Endothelial cell of umbilical vein (primary cell): Measurements from ENCODE around the gene CCDC88B. TPM values are rescaled to one million over a fixed set of nuclear protein-coding genes. Genes with fewer than 3 reads are reported as not detected.

Experiments
- BruUV-seq: library from RNA; stranded (reverse); fragments of 400-500 nt; replicated peaks from 2 replicates; lab custom pipeline; 2021; lab: Mats Ljungman, UMichigan
- CTCF ChIA-PET: fragments of 300-600, 350-600 bp; sonication (Branson Sonifier 250); formaldehyde crosslinking; loops from one replicate; lab custom pipeline; 2021; ENCODE audit warnings: antibody characterized with exemption, inconsistent platforms; lab: Charles Lee
- POLR2A ChIA-PET: fragments of 300-600, 350-600 bp; sonication (Branson Sonifier 250); formaldehyde crosslinking; loops from one replicate; lab custom pipeline; 2021; ENCODE audit warnings: antibody characterized with exemption, inconsistent platforms; lab: Charles Lee
- DNase-seq: peaks from one replicate; pipeline ENCODE4 v3.0.0-alpha.2; 2011; ENCODE audit warnings: low read depth, low spot score
- FAIRE-seq: peaks from 2 replicates; lab custom pipeline; 2011; peaks lifted over from hg19 to GRCh38; lab: Jason Lieb, UNC
- H2AFZ ChIP-seq: 2 replicates; pipeline ENCODE4 v1.6.0; 2012; ENCODE audit warnings: low read depth, low read length, control low read depth, inconsistent platforms
- H3K27ac ChIP-seq: 2 replicates; pipeline ENCODE4 v1.5.1; 2011; ENCODE audit warnings: low read depth, mild to moderate bottlenecking, control low read depth, low read length, moderate library complexity; ENCODE audit not compliant: insufficient read depth
- H3K27me3 ChIP-seq, 2 experiments: 2 replicates each; pipeline versions ENCODE4 v1.6.0 to v1.6.1; 2011; ENCODE audit warnings: low read length in 2 of 2, mixed read lengths in 1 of 2; ENCODE audit not compliant: control insufficient read depth in 2 of 2, insufficient read depth in 2 of 2
- H3K36me3 ChIP-seq, 2 experiments: 2 replicates in 1 of 2; 3 replicates in 1 of 2; pipeline ENCODE4 v1.5.1; 2011; ENCODE audit warnings: low read length in 2 of 2, mild to moderate bottlenecking in 1 of 2, moderate library complexity in 1 of 2; ENCODE audit not compliant: control insufficient read depth in 2 of 2, insufficient read depth in 2 of 2; ENCODE audit errors: extremely low read depth in 1 of 2
- H3K4me1 ChIP-seq: 3 replicates; pipeline ENCODE4 v1.5.1; 2011; ENCODE audit warnings: mild to moderate bottlenecking, low read length; ENCODE audit not compliant: control insufficient read depth, insufficient read depth; ENCODE audit errors: extremely low read depth
- H3K4me2 ChIP-seq: 2 replicates; pipeline ENCODE4 v1.6.1; 2011; ENCODE audit warnings: low read length, control low read depth, mixed read lengths; ENCODE audit not compliant: insufficient read depth
- H3K4me3 ChIP-seq, 3 experiments: fragments of 200-600 bp in 1 of 3; sonication (generic), shearing (Covaris generic) in 1 of 3; replicated peaks in 1 of 3; 2 replicates each; pipeline ENCODE4 v1.5.1; 2011 to 2016; ENCODE audit warnings: control low read depth in 3 of 3, low read length in 3 of 3, mild to moderate bottlenecking in 2 of 3, inconsistent platforms in 1 of 3, low read depth in 1 of 3, moderate library complexity in 1 of 3; ENCODE audit not compliant: insufficient read depth in 1 of 3
- H3K79me2 ChIP-seq: 2 replicates; pipeline ENCODE4 v1.6.0; 2012; ENCODE audit warnings: low read length, inconsistent platforms; ENCODE audit not compliant: control insufficient read depth, insufficient read depth
- H3K9ac ChIP-seq: replicated peaks from 2 replicates; pipeline ENCODE3; 2011; ENCODE audit warnings: low read length, control low read depth; ENCODE audit not compliant: insufficient read depth; ENCODE audit errors: extremely low read depth
- H3K9me1 ChIP-seq: replicated peaks from 3 replicates; pipeline ENCODE4 v1.6.0; 2011; ENCODE audit warnings: mild to moderate bottlenecking, low read length; ENCODE audit not compliant: control insufficient read depth, insufficient read depth; ENCODE audit errors: extremely low read depth
- H3K9me3 ChIP-seq: replicated peaks from 2 replicates; pipeline ENCODE4 v1.5.1; 2012; ENCODE audit warnings: low read length, inconsistent platforms; ENCODE audit not compliant: control insufficient read depth, insufficient read depth
- H4K20me1 ChIP-seq: replicated peaks from 2 replicates; pipeline ENCODE3; 2011; ENCODE audit warnings: mild to moderate bottlenecking, low read length; ENCODE audit not compliant: control insufficient read depth, insufficient read depth; ENCODE audit errors: extremely low read depth
- EZH2 ChIP-seq: IDR thresholded peaks from 2 replicates; pipeline ENCODE4 v1.6.1; 2012; ENCODE audit warnings: borderline replicate concordance, low read depth, mild to moderate bottlenecking, moderate library complexity, low read length, inconsistent platforms; ENCODE audit not compliant: severe bottlenecking
- FOS ChIP-seq: IDR thresholded peaks from 2 replicates; pipeline ENCODE4 v1.6.1; 2011; ENCODE audit warnings: mild to moderate bottlenecking, low read length, moderate library complexity, borderline replicate concordance; ENCODE audit not compliant: insufficient read depth
- GATA2 ChIP-seq: IDR thresholded peaks from 2 replicates; pipeline ENCODE4 v1.7.0; 2011; ENCODE audit warnings: low read depth, mild to moderate bottlenecking, moderate library complexity, mixed read lengths, low read length; ENCODE audit not compliant: insufficient read length, insufficient read depth
- JUN ChIP-seq: IDR thresholded peaks from 2 replicates; pipeline ENCODE4 v1.6.1; 2011; ENCODE audit warnings: borderline replicate concordance, low read depth; ENCODE audit not compliant: insufficient read length, insufficient read depth
- MAX ChIP-seq: IDR thresholded peaks from 2 replicates; pipeline ENCODE4 v1.6.1; 2011; ENCODE audit not compliant: insufficient read depth, insufficient read length
- MYC ChIP-seq: IDR thresholded peaks from one replicate; pipeline ENCODE4 v1.6.1; 2011; ENCODE audit warnings: mild to moderate bottlenecking, low read depth, low read length
- POLR2A ChIP-seq: IDR thresholded peaks from 2 replicates; pipeline ENCODE4 v1.6.1; 2012; ENCODE audit warnings: low read depth, mild to moderate bottlenecking, control low read depth, low read length
- POLR2AphosphoS5 ChIP-seq: IDR thresholded peaks from 2 replicates; pipeline ENCODE4 v1.6.1; 2012; ENCODE audit warnings: low read depth, mild to moderate bottlenecking, control low read depth, low read length, moderate library complexity; ENCODE audit not compliant: insufficient read depth
- dilution Hi-C: fragments of 300-500 bp; cut with MboI; formaldehyde crosslinking; loops from one replicate; pipeline ENCODE4 v1.15.0; 2019; ENCODE audit warnings: low sequenced_read_pairs; ENCODE audit not compliant: extremely low pct_ligation_motif_present
- intact Hi-C: fragments of 100-400 bp; cut with micrococcal nuclease; formaldehyde crosslinking; loops from one replicate; pipeline ENCODE4 v1.10.0; 2022
- polyA plus RNA-seq, 4 experiments: library from polyadenylated mRNA; depleted of rRNA in 3 of 4; stranded (reverse) in 3 of 4; unstranded in 1 of 4; fragments of >200 nt; gene quantifications; 2 replicates each; pipeline versions ENCODE4 v1.2.1 to v1.2.3, GENCODE V29; 2011 to 2012; ENCODE audit warnings: missing spikeins in 1 of 4
- total RNA-seq: library from RNA; stranded (reverse); gene quantifications from 2 replicates; pipeline ENCODE4 v1.2.3, GENCODE V29; 2021
- TF ChIP-seq, protein P1 (sequence below), 2 donors: IDR thresholded peaks; 1 replicate in 1 of 2; 2 replicates in 1 of 2; pipeline ENCODE4 v1.5.1; 2011; ENCODE audit warnings: low read length in 2 of 2, mild to moderate bottlenecking in 2 of 2, moderate library complexity in 2 of 2, control low read depth in 1 of 2, inconsistent platforms in 1 of 2, low read depth in 1 of 2; ENCODE audit not compliant: insufficient read depth in 1 of 2; ENCODE audit errors: extremely low read depth in 1 of 2

CCDC88B gene
- total and polyA plus RNA-seq, 2 donors (not counting 3 experiments of a cell fraction or from before 2014, with no cell fraction given) = 1.8 to 2.7 TPM

GRCh38 chr11:64359712-64360445, 19.9 kb downstream of the CCDC88B start:
- Histone ChIP-seq H3K9me3 (no peaks in the 10 kb centered on the region), H3K36me3 (peaks cover 5 to 15% of the 10 kb centered on the region in 2 experiments), H2AFZ (no peak overlapping the region), H3K4me2 (peak overlapping the region; percentile 35), H3K27ac (no peak overlapping the region), H3K4me3 (peak overlapping the region; percentile 11 to 91 (median 33)), H3K4me1 (peaks cover 22% of the 10 kb centered on the region), H3K79me2 (peaks cover 10% of the 10 kb centered on the region), H3K27me3 (no peaks in the 10 kb centered on the region), H3K9me1 (no peaks in the 10 kb centered on the region), H3K9ac (no peak overlapping the region), H4K20me1 (no peaks in the 10 kb centered on the region)
- no peak for DNase-seq
- CTCF ChIA-PET = interaction anchor here (0.6 to 1.5 kb wide), 5 partner anchors 7 to 59 kb away, joined by 3 to 5 read pairs (median 3); partner anchors contain the start of genes PRDX5 and TRMT112
- no peak for FAIRE-seq
- POLR2A ChIA-PET = no interaction called here
- TF ChIP-seq FOS = no peak
- TF ChIP-seq MYC = no peak
- no peak for TF ChIP-seq JUN
- no peak for TF ChIP-seq POLR2AphosphoS5
- no peak for TF ChIP-seq MAX
- TF ChIP-seq EZH2 = no peak
- TF ChIP-seq POLR2A = no peak
- TF ChIP-seq, protein P1, sequence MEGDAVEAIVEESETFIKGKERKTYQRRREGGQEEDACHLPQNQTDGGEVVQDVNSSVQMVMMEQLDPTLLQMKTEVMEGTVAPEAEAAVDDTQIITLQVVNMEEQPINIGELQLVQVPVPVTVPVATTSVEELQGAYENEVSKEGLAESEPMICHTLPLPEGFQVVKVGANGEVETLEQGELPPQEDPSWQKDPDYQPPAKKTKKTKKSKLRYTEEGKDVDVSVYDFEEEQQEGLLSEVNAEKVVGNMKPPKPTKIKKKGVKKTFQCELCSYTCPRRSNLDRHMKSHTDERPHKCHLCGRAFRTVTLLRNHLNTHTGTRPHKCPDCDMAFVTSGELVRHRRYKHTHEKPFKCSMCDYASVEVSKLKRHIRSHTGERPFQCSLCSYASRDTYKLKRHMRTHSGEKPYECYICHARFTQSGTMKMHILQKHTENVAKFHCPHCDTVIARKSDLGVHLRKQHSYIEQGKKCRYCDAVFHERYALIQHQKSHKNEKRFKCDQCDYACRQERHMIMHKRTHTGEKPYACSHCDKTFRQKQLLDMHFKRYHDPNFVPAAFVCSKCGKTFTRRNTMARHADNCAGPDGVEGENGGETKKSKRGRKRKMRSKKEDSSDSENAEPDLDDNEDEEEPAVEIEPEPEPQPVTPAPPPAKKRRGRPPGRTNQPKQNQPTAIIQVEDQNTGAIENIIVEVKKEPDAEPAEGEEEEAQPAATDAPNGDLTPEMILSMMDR (IDR thresholded peaks at IDR 0.05; ENCODE audit: extremely low read depth in 1 of 2, insufficient read depth in 1 of 2, low read depth in 1 of 2, low read length in 2 of 2) = no peak
- TF ChIP-seq GATA2 = no peak
- intact Hi-C loops (loop anchor here (1.0 to 5.0 kb wide), 2 partner anchors 42 to 118 kb away; partner anchors contain the start of genes FKBP2 and PRDX5), dilution Hi-C loops (no loop called here)
- BruUV-seq = no TSS peak
